ENCODE results near the gene PLCE1.

PLCE1 gene

DNA sequence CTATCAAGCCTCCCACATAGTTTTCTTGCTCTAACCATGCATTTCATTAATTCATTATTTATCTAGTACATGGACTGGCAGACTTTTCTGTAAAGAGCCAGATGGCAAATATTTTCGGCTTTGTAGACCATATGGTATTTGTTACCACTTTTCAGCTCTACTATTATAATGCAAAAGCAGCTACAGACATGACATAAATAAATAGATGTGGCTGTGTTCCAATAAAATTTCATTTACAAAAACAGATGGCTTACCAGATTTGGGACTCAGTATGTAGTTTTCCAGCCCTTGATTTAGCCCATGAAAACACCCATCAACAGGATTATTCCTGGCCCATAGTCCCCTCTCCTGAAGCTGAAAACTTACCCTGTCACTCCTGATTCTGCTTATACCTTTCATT is 32.1 kb downstream of the PLCE1 start:
- DNase-seq: no peak

DNA sequence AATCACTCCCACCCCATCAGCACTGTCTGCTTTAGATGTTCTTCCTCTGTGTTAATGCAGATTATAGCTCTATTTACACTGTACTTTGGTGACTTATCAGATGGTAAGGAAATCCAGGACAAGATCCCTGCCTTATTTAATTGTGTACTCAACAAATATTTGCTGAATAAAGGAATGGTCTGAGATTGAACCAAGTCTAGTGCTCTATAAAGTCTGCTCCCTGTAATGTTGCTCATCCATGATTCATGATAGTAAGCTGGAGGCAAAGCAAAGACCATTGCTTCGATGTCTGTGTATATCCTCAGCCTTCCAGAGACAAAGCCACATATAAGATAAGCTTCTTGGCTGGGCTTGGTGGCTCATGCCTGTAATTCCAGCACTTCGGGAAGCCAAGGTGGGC is 33.5 kb downstream of the PLCE1 start:
- no peak for DNase-seq

- no peak for DNase-seq
These were observed 36.2 kb downstream of the PLCE1 start for GRCh38 chr10:94029955-94030354.

DNA sequence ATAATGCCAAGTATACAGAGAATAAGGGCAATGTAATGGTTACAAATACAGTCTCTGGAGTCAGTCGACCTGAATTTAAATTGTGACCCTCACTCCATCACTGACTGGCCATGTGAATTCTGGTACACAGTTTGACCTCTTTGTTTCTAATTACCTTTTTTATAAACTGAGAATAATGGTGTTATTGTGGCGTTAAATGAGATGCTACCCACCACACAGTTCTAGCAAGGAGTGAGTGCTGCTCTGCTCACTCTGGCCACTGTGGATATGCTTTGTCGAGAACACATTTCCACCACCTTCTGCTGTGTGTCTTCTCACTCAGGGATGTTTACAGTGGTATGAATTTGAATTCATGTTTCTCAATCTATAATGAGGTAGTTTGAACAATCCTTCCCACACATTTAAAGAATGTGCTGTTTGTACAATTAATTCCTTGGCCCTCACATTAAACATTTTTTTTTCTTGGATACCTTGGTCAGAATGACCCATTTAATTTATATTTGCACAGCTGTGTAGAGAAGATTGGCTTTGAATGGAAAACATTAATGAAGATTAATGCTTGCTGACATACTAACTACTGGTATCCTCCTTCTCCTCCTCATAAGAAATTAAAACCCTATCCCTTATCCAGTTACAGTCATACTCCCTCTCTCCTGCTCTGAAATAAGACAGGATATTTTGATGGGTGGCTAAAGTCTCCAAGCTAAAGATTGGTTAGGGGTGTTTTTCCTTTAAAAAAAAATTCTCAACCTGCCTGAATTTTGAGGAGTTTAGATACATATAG is 42.4 kb downstream of the PLCE1 start:
- no peak for DNase-seq

DNA sequence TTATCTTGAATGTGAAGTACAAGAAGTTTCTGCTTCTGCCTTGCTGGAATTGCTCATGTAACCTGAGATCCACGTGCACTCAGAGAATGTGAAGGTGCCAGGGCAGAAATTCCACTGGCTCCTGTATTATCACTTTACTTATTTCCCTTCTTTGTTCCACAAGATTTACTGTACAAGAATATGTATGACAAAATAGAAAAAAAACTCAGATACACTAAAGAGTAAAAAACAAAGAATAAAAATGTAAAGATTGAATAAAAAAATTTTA is 43.0 kb downstream of the PLCE1 start:
- DNase-seq: no peak

DNA sequence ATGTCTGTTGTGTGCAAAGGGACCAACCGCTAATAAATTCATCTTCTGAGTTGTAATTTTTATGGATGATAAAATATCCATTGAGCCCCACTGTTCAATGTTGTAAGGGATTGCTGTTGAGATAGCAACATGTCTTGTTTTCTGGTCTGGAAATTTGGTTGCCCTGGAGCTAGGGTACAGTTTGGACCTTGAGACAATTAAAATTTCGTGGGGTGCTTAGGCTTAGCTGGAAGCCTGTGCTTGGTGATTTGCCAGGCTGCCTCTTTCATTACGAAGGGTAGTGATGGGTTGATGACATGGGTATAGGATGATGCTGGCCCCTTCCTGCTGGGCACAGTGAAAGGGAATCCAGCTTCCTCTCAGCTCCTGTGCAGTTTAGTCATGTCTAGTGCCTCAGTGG is 43.6 kb downstream of the PLCE1 start:
- DNase-seq: no peak

DNA sequence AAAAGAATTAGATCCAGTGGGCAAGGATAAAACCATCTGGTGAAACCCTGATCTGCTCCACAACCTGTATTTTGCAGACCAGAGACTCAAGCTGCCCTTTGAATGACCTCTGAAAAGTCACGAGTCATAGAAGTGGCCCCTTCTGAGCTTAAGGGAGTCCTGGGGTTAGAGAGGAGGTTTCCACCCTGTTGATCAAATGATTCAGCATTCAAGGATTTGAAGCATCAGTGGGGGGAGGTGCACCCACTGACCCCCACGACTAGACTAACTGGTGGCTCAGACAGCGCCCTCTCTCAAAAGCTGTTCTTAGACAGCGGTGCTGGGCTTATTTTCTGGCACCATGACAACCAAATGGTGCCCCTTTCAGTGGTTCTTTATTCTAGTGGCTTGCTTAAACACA is 44.3 kb downstream of the PLCE1 start:
- no peak for DNase-seq

DNA sequence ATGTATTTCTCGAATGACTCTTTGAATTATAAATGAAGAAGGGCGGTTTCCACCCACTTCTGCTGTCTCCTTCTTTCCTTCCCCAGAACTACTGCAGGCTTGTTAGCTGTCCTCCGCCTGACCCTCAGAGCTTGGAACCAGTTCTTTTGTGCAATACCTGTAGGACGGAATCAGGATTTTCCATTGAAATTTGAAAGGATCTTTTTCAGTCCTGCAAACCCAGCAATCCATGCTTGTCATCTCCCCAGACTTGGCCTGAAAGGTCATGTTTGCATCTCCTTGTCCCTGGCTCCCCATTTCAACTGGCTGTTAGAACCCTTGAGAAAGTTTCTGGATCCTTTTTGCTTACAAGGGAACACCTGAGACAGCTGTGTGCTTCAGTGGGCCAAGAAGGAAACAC is 47.5 kb downstream of the PLCE1 start:
- DNase-seq: no peak

- no peak for DNase-seq
These were observed 48.5 kb downstream of the PLCE1 start for GRCh38 chr10:94042001-94042833.

DNA sequence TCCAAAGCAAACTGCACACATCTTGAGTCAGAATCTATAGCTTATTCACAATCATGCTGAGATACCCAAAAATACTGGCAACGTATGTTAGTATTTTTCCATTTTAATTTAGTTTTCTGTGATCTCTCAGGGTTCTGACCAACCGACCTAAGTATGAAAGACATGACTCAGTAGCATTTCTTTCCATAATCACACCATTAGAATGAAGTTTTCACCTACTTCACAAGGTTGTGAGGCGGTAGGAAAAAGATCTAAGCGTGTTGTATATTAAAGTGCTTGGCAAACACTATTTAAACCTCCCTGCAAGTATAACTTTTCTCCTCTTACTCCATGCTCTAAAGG is 49.1 kb downstream of the PLCE1 start:
- no peak for DNase-seq

Measured in RPMI8226 (cell line).